Lung (tissue), 12 donors: ENCODE measurements around the gene AMDHD2. TPM values are rescaled to one million over a fixed set of nuclear protein-coding genes. Genes with fewer than 3 reads are reported as not detected.

ENCODE experiments used
- ATAC-seq: fragments of 200-7000 bp; cut with Tn5 transposase; one replicate; pipeline ENCODE4 v1.9.1; 2020; ENCODE audit warnings: moderate number of reproducible peaks; ENCODE audit not compliant: insufficient read depth, low FRiP score
- DNase-seq, 3 donors: peaks; one replicate each; pipeline ENCODE4 v3.0.0-alpha.2; 2013 to 2017
- H3K27ac ChIP-seq, 2 donors: one replicate each; pipeline ENCODE4 v1.5.1; 2013; ENCODE audit warnings: mild to moderate bottlenecking in 2 of 2, moderate library complexity in 2 of 2, control low read depth in 1 of 2, inconsistent platforms in 1 of 2, low read depth in 1 of 2, low read length in 1 of 2
- H3K27me3 ChIP-seq, 3 donors: one replicate each; pipeline ENCODE4 v1.5.1; 2013; ENCODE audit warnings: low read length in 2 of 3; ENCODE audit not compliant: control insufficient read depth in 3 of 3, insufficient read depth in 3 of 3
- H3K36me3 ChIP-seq, 4 donors: one replicate each; pipeline ENCODE4 v1.5.1; 2013; ENCODE audit warnings: low read length in 4 of 4, mild to moderate bottlenecking in 1 of 4, moderate library complexity in 1 of 4; ENCODE audit not compliant: control insufficient read depth in 4 of 4, insufficient read depth in 4 of 4
- H3K4me1 ChIP-seq, 5 donors: one replicate each; pipeline ENCODE4 v1.5.1; 2013; ENCODE audit warnings: low read length in 5 of 5, mild to moderate bottlenecking in 2 of 5, moderate library complexity in 1 of 5; ENCODE audit not compliant: control insufficient read depth in 5 of 5, insufficient read depth in 5 of 5
- H3K4me3 ChIP-seq: one replicate; pipeline ENCODE4 v1.5.1; 2013; ENCODE audit warnings: mild to moderate bottlenecking, control low read depth, moderate library complexity
- H3K9ac ChIP-seq, 2 donors: one replicate each; pipeline ENCODE4 v1.5.1; 2013; ENCODE audit warnings: low read length in 2 of 2, control low read depth in 1 of 2; ENCODE audit not compliant: insufficient read depth in 1 of 2
- H3K9me3 ChIP-seq, 4 donors: one replicate each; pipeline ENCODE4 v1.5.1; 2013; ENCODE audit warnings: low read length in 3 of 4, mild to moderate bottlenecking in 1 of 4, moderate library complexity in 1 of 4; ENCODE audit not compliant: control insufficient read depth in 4 of 4, insufficient read depth in 3 of 4
- CTCF ChIP-seq: IDR thresholded peaks from 2 replicates; pipeline ENCODE4 v1.5.1; 2012; ENCODE audit warnings: mild to moderate bottlenecking; ENCODE audit errors: control extremely low read depth, extremely low read depth
- WGBS, 2 donors: extraction: QIAGEN DNeasy Blood & Tissue Kit; methylation state at CpG; one replicate each; pipeline ENCODE4 v1.1.7; 2013; 5-methylcytosine and 5-hydroxymethylcytosine counted together
- polyA plus RNA-seq, 2 donors: library from polyadenylated mRNA; stranded (reverse); fragments of 200-250 nt; gene quantifications; one replicate each; pipeline ENCODE4 v1.2.1, GENCODE V29; 2013
- total RNA-seq, 2 donors: library from RNA; depleted of rRNA in 1 of 2; stranded (reverse); fragments of >200 nt in 1 of 2; gene quantifications; one replicate each; pipeline ENCODE4 v1.2.1, GENCODE V29; 2014 to 2021
- donor health status: control.
- donor health status: control.
- donor health status: Bipolar disorder and iron deficiency.
- donor health status: healthy.
- donor health status: DM: yes; HTN: yes; CAD: no.

The AMDHD2 gene
- total and polyA plus RNA-seq, 4 donors: 27.2 to 60.4 (median 51.9) TPM

GRCh38 chr16:2523801-2524231, 3.6 kb downstream of the AMDHD2 start:
- WGBS, 2 donors: 90 to 93% methylated on average over 6 of the region's 6 CpGs
- Histone ChIP-seq H3K4me3 (no peak overlapping the region), H3K4me1 (peaks cover 3 to 12% (median 9%) of the 10 kb centered on the region in 5 donors), H3K36me3 (peaks cover 3 to 54% (median 13%) of the 10 kb centered on the region in 4 donors), H3K27me3 (no peaks in the 10 kb centered on the region), H3K9me3 (no peaks in the 10 kb centered on the region), H3K9ac (no peak overlapping the region), H3K27ac (no peak overlapping the region)
- ATAC-seq (no peak), DNase-seq (peak in 1 of 3 donors; percentile 6)
- no peak for TF ChIP-seq CTCF

DNA sequence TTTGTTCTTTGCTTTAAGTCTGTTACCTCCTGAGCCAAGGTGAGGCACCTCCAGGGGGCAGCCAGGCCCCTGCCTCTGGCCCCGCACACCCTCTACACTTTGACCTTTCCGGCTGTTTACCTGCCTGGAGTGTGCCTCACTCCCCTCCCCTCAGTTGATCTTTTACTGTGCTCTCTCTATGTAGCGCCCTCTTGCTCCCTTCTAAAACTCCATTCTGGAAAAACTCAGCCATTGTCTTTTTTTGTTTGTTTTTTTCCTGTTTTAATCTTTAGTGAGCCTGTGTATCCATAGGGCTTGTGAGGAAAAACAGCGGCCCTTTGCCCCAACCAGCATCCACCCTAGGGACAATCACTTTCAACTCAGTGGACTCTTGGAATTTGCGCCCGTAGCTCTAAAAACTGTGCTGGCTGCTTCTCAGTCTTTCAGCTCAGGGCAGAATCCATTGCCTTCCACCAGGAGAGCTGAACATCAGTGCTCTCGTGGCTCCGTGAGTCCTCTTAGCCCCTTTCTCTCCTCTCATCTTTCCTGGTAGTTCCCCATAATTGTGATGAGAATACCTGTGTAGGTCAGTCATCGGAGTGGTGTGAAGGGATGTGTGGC, 4.3 kb downstream of the AMDHD2 start:
- no peak overlapping the region for H3K9ac ChIP-seq
- DNase-seq (no peak), ATAC-seq (no peak)
- H3K27ac ChIP-seq: no peak overlapping the region
- no peaks in the 10 kb centered on the region for H3K27me3 ChIP-seq
- no peaks in the 10 kb centered on the region for H3K9me3 ChIP-seq
- peaks cover 3 to 54% (median 14%) of the 10 kb centered on the region in 4 donors for H3K36me3 ChIP-seq
- 96 to 97% methylated on average over 9 of the region's 9 CpGs for WGBS, 2 donors
- H3K4me3 ChIP-seq: no peak overlapping the region
- peaks cover 0 to 7% (median 6%) of the 10 kb centered on the region in 5 donors for H3K4me1 ChIP-seq
- no peak for TF ChIP-seq CTCF

DNA sequence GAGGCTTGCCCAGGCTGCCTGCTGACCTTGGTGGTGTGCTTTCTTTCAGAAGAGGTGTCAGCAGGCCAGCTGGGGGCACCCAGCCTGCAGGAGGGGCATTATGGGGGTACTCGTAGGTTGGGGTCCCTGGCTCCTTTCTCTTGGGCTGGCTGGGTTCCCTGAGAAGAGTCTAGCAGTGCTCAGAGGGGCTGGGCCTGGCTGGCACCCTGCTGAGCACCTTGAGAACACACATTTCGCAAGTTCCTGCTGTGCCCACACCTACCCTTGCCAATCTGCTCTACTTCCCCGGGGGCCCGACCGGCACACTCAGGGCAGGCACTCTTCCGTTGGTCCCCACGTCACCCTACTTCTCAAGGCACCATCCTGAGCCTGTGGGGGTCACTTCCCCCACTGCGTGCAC, 6.0 kb downstream of the AMDHD2 start:
- Histone ChIP-seq H3K4me3 (no peak overlapping the region), H3K27me3 (no peaks in the 10 kb centered on the region), H3K36me3 (peaks cover 3 to 54% (median 14%) of the 10 kb centered on the region in 4 donors), H3K9ac (no peak overlapping the region), H3K27ac (peak overlapping the region in 1 of 2 donors; percentile 62), H3K9me3 (no peaks in the 10 kb centered on the region), H3K4me1 (peaks cover 0 to 3% (median 2%) of the 10 kb centered on the region in 5 donors)
- no peak for ATAC-seq
- DNase-seq: peak in 1 of 3 donors; percentile 1
- WGBS, 2 donors: 33 to 55% methylated on average over 8 of the region's 8 CpGs
- TF ChIP-seq CTCF: no peak
